ENCODE data around the gene PDGFA. TPM values are rescaled to one million over a fixed set of nuclear protein-coding genes. Genes with fewer than 3 reads are reported as not detected.

The PDGFA gene
- 10 to 100 TPM in 2 of 4 donors, 1 to 10 TPM in 2; 5.1 to 13.5 (median 8.5) TPM for total RNA-seq

GRCh38 chr7:519484-520390 lies at the start of gene PDGFA:
Gene PDGFA, minus strand, starts transcription at chr7:519846. Its CDS starts 845 bp downstream, at chr7:519001.
- Histone ChIP-seq H3K9me3 (no peaks in the 10 kb centered on the region), H3K36me3 (no peaks in the 10 kb centered on the region), H3K4me1 (peaks cover 42 to 78% (median 58%) of the 10 kb centered on the region in 3 donors), H3K27me3 (peaks cover 0 to 87% (median 13%) of the 10 kb centered on the region in 4 donors), H3K27ac (peak within 1 kb of the TSS; percentile 81 to 95 (median 89)), H3K4me3 (peak within 1 kb of the TSS; percentile 57 to 78 (median 62))
- intact Hi-C loops (cut with DNase I) = no loop called here
- WGBS, 2 donors = 0% methylated on average over 19 of the region's 132 CpGs; no CpG with 5 or more reads in 1 of the 2 donors
- DNase-seq = no peak
- TF ChIP-seq POLR2A (IDR thresholded peaks at IDR 0.05) (no peak), CTCF (IDR thresholded peaks at IDR 0.05) (peak in 3 of 6 experiments; percentile 34 to 38 (median 37))

GRCh38 chr7:568031-568951 lies 48.6 kb upstream of the PDGFA start:
- no peak overlapping the region for H3K4me3 ChIP-seq
- TF ChIP-seq CTCF (IDR thresholded peaks at IDR 0.05) (no peak), POLR2A (IDR thresholded peaks at IDR 0.05) (no peak)
- DNase-seq = no peak
- H3K27ac ChIP-seq = peak overlapping the region in 1 of 4 donors; percentile 51
- H3K4me1 ChIP-seq = peaks cover 0 to 8% (median 3%) of the 10 kb centered on the region in 3 donors
- H3K9me3 ChIP-seq = no peaks in the 10 kb centered on the region
- intact Hi-C loops (cut with DNase I) = no loop called here
- no peaks in the 10 kb centered on the region for H3K27me3 ChIP-seq
- 68 to 69% methylated on average over 16 to 18 of the region's 33 CpGs for WGBS, 2 donors
- H3K36me3 ChIP-seq = no peaks in the 10 kb centered on the region

GRCh38 chr7:567305-567883 lies 47.7 kb upstream of the PDGFA start:
- DNase-seq = no peak
- Histone ChIP-seq H3K4me1 (peaks cover 0 to 8% (median 3%) of the 10 kb centered on the region in 3 donors), H3K9me3 (no peaks in the 10 kb centered on the region), H3K27ac (no peak overlapping the region), H3K27me3 (no peaks in the 10 kb centered on the region), H3K36me3 (no peaks in the 10 kb centered on the region), H3K4me3 (no peak overlapping the region)
- TF ChIP-seq CTCF (IDR thresholded peaks at IDR 0.05) (no peak), POLR2A (IDR thresholded peaks at IDR 0.05) (no peak)
- 82 to 83% methylated on average over 1 to 2 of the region's 3 CpGs for WGBS, 2 donors
- intact Hi-C loops (cut with DNase I) = no loop called here

GRCh38 chr7:566100-566499 lies 46.5 kb upstream of the PDGFA start:
- no peak for DNase-seq
- no peak overlapping the region for H3K27ac ChIP-seq
- WGBS, 2 donors = 93 to 100% methylated on average over 1 of the region's 1 CpG
- no peak overlapping the region for H3K4me3 ChIP-seq
- intact Hi-C loops (cut with DNase I) = no loop called here
- H3K36me3 ChIP-seq = no peaks in the 10 kb centered on the region
- no peak for TF ChIP-seq POLR2A (IDR thresholded peaks at IDR 0.05)
- no peak for TF ChIP-seq CTCF (IDR thresholded peaks at IDR 0.05)
- no peaks in the 10 kb centered on the region for H3K27me3 ChIP-seq
- no peaks in the 10 kb centered on the region for H3K9me3 ChIP-seq
- H3K4me1 ChIP-seq = peaks cover 0 to 8% (median 3%) of the 10 kb centered on the region in 3 donors

All from esophagus squamous epithelium (tissue), 5 donors.